HFF-Myc (cell line): ENCODE results near the gene RAB21.

Experiments
- DNase-seq: peaks from one replicate; pipeline ENCODE4 v3.0.0-alpha.2; 2011; ENCODE audit warnings: low read depth; ENCODE audit errors: extremely low read depth
- H3K4me3 ChIP-seq: replicated peaks from 2 replicates; pipeline ENCODE4 v1.5.1; 2011; ENCODE audit warnings: low read depth, mild to moderate bottlenecking, control low read depth, low read length
- CTCF ChIP-seq: IDR thresholded peaks from 2 replicates; pipeline ENCODE4 v1.5.1; 2012; ENCODE audit warnings: mild to moderate bottlenecking, low read depth, low read length, control low read depth; ENCODE audit errors: missing control alignments

Gene RAB21

DNA sequence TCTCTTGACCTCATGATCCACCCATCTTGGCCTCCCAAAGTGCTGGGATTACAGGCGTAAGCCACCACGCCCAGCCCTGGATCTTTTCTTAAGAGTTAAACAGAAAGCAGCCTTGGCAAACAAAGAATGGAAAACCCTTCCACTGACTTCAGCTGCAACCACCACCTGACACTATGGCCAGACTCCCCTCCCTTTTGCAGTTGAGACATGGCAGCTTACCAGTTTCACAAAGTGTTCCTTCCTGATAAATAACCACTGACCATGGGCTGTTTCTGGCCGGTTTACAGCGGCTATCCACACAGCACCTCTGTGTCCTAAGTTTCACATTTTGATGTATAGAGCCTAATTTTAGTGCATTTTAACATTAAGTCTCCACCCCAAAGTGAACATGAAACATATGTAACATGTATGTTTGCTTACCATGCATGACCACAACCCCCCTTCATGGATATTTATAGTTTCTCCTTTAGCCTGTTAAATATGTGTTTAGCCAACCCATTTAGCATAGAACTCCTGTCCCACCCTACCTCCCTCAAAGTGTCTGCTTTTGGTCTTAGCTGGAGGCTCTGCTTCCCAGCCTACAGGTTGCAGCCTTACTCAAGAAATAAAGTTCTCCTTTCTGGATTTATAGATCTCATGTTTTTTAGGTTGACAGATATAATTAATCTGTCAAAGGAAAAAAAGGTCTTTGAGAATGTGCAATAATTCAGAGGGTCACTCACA lies 32.7 kb upstream of the RAB21 start:
- no peak overlapping the region for H3K4me3 ChIP-seq
- DNase-seq: no peak
- no peak for TF ChIP-seq CTCF

DNA sequence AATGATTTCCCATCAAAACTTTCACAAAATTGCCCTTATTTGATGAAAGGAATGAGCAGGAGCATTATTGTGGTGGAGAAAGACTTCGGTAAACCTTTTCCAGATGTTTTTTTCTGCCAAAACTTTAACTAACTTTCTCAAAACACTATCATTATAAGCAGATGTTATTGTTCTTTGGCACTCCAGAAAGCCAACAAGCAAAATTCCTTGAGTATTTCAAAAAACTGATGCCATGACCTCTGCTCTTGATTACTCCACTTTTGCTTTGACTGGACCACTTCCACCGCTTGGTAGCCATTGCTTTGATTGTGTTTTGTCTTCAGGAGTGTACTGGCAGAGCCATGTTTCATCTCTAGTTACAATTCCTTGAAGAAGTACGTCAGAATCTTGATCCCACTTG lies 29.7 kb upstream of the RAB21 start:
- H3K4me3 ChIP-seq: no peak overlapping the region
- peak; percentile 68 for DNase-seq
- no peak for TF ChIP-seq CTCF

GRCh38 chr12:71726548-71726947 lies 28.1 kb upstream of the RAB21 start:
- TF ChIP-seq CTCF: no peak
- DNase-seq: no peak
- H3K4me3 ChIP-seq: no peak overlapping the region

DNA sequence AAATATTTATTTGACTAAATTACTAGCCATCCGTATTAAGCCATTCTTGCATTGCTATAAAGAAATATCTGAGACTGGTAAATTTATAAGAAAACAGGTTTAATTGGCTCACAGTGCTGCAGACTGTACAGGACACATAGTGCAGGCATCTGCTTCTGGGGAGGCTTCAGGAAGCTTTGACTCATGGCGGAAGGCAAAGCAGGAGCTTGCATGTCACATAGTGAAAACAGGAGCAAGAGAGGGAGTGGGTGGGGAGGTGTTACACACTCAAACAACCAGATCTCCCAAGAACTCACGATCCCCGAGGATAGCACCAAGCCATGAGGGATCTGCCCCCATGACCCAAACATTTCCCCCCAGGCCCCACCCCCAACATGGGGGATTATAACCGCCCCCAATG lies 26.7 kb upstream of the RAB21 start:
- no peak overlapping the region for H3K4me3 ChIP-seq
- TF ChIP-seq CTCF: no peak
- no peak for DNase-seq

DNA sequence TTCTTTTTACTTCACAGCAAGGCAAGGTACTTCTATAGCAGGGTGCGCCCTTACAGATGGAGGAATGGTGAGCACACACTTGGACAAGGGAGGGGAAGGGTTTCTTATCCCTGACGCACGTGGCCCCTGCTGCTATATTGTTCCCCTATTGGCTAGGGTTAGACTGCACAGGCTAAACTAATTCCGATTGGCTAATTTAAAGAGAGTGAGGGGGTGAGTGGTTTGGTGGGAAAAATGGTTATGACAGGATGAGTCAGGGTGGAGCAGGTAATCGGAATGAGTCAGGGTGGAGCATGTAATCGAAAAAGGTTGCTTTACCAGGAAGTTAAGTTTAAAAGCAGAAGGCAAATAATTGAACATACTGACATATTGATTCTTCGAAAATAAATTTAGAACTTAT lies 23.7 kb upstream of the RAB21 start:
- H3K4me3 ChIP-seq: no peak overlapping the region
- TF ChIP-seq CTCF: no peak
- no peak for DNase-seq

- no peak overlapping the region for H3K4me3 ChIP-seq
- TF ChIP-seq CTCF: no peak
- no peak for DNase-seq
Observed at GRCh38 chr12:71731439-71732356, 23.0 kb upstream of the RAB21 start.

GRCh38 chr12:71732357-71732712 lies 22.3 kb upstream of the RAB21 start:
- DNase-seq: no peak
- no peak for TF ChIP-seq CTCF
- no peak overlapping the region for H3K4me3 ChIP-seq
